H1 (cell line): ENCODE measurements around the gene C19orf38. TPM values are rescaled to one million over a fixed set of nuclear protein-coding genes. Genes with fewer than 3 reads are reported as not detected.

Source experiments
- CTCF ChIA-PET: fragments of 300-600 bp; sonication (Branson Sonifier 250); formaldehyde crosslinking; loops from one replicate; lab custom pipeline; 2021; ENCODE audit not compliant: partially characterized antibody; lab: Charles Lee
- POLR2A ChIA-PET: fragments of 300-600 bp; sonication (Branson Sonifier 250); formaldehyde crosslinking; loops from one replicate; lab custom pipeline; 2021; ENCODE audit warnings: inconsistent platforms; ENCODE audit not compliant: partially characterized antibody; lab: Charles Lee
- DNase-seq, 2 experiments: peaks; one replicate each; pipeline versions ENCODE4 v3.0.0 to v3.0.0-alpha.2; 2010 to 2022; ENCODE audit warnings: low spot score in 2 of 2, low read depth in 1 of 2, mixed read lengths in 1 of 2
- FAIRE-seq: peaks from 2 replicates; lab custom pipeline; 2011; peaks lifted over from hg19 to GRCh38; lab: Jason Lieb, UNC
- H2AFZ ChIP-seq: 2 replicates; pipeline ENCODE4 v1.8.1; 2012; ENCODE audit warnings: low read length, inconsistent platforms
- H2AK5ac ChIP-seq: 2 replicates; pipeline ENCODE4 v1.6.1; 2013; ENCODE audit warnings: low read depth, low read length
- H2BK120ac ChIP-seq: replicated peaks from 2 replicates; pipeline ENCODE3; 2013; ENCODE audit warnings: low read depth, low read length, inconsistent platforms
- H2BK12ac ChIP-seq: 2 replicates; pipeline ENCODE4 v1.6.1; 2013; ENCODE audit warnings: low read depth, low read length
- H2BK15ac ChIP-seq: 2 replicates; pipeline ENCODE4 v1.6.1; 2013; ENCODE audit warnings: low read length
- H2BK20ac ChIP-seq: 2 replicates; pipeline ENCODE4 v1.6.1; 2013; ENCODE audit warnings: low read length
- H2BK5ac ChIP-seq: 2 replicates; pipeline ENCODE4 v1.6.1; 2013; ENCODE audit warnings: low read depth, low read length
- H3K14ac ChIP-seq: 2 replicates; pipeline ENCODE4 v1.6.1; 2013; ENCODE audit warnings: inconsistent platforms; ENCODE audit not compliant: insufficient read length
- H3K18ac ChIP-seq: 2 replicates; pipeline ENCODE4 v1.6.1; 2013; ENCODE audit warnings: low read length; ENCODE audit errors: extremely low read depth
- H3K23ac ChIP-seq: 2 replicates; pipeline ENCODE4 v1.6.1; 2013; ENCODE audit warnings: inconsistent platforms; ENCODE audit not compliant: insufficient read length
- H3K23me2 ChIP-seq: 2 replicates; pipeline ENCODE4 v1.6.1; 2013; ENCODE audit warnings: low read depth, low read length
- H3K27ac ChIP-seq: 2 replicates; pipeline ENCODE4 v1.6.1; 2011; ENCODE audit warnings: low read depth, low read length, inconsistent platforms
- H3K27me3 ChIP-seq, 4 experiments: replicated peaks in 1 of 4; 1 replicate in 1 of 4; 2 replicates in 3 of 4; pipeline versions ENCODE4 v1.6.1 to v1.8.1; 2011 to 2013; ENCODE audit warnings: low read length in 3 of 4, mild to moderate bottlenecking in 3 of 4, inconsistent platforms in 2 of 4, mixed read lengths in 2 of 4, moderate library complexity in 1 of 4; ENCODE audit not compliant: control insufficient read depth in 3 of 4, insufficient read depth in 3 of 4; ENCODE audit errors: extremely low read depth in 1 of 4
- H3K36me3 ChIP-seq, 4 experiments: 2 replicates each; pipeline versions ENCODE4 v1.6.1 to v1.8.1; 2011 to 2013; ENCODE audit warnings: mild to moderate bottlenecking in 4 of 4, low read length in 3 of 4, moderate library complexity in 2 of 4, control low read depth in 1 of 4, inconsistent platforms in 1 of 4; ENCODE audit not compliant: insufficient read depth in 4 of 4, control insufficient read depth in 2 of 4
- H3K4ac ChIP-seq: replicated peaks from 2 replicates; pipeline ENCODE3; 2013; ENCODE audit warnings: low read length, low read depth, mixed read lengths, inconsistent platforms; ENCODE audit not compliant: insufficient read length
- H3K4me1 ChIP-seq, 4 experiments: replicated peaks in 1 of 4; 1 replicate in 1 of 4; 2 replicates in 3 of 4; pipeline versions ENCODE4 v1.6.1 to v1.8.1; 2011 to 2013; ENCODE audit warnings: low read length in 3 of 4, inconsistent platforms in 2 of 4, mixed read lengths in 1 of 4; ENCODE audit not compliant: insufficient read depth in 4 of 4, control insufficient read depth in 3 of 4
- H3K4me2 ChIP-seq, 2 experiments: 2 replicates each; pipeline versions ENCODE4 v1.6.1 to v1.8.1; 2011 to 2013; ENCODE audit warnings: low read depth in 2 of 2, low read length in 2 of 2, control low read depth in 1 of 2, inconsistent platforms in 1 of 2, mild to moderate bottlenecking in 1 of 2; ENCODE audit not compliant: insufficient read depth in 1 of 2
- H3K4me3 ChIP-seq, 4 experiments: fragments of 200-600, 300-600 bp in 1 of 4; sonication (generic), shearing (Covaris generic), sonication (Bioruptor Twin) in 1 of 4; 2 replicates each; pipeline versions ENCODE4 v1.5.1 to v1.8.1; 2011 to 2016; ENCODE audit warnings: low read length in 4 of 4, low read depth in 3 of 4, control low read depth in 2 of 4, inconsistent platforms in 2 of 4, mild to moderate bottlenecking in 2 of 4, mixed read lengths in 1 of 4, moderate library complexity in 1 of 4; ENCODE audit not compliant: insufficient read depth in 2 of 4; ENCODE audit errors: extremely low read depth in 1 of 4
- H3K56ac ChIP-seq: replicated peaks from 2 replicates; pipeline ENCODE3; 2013; ENCODE audit warnings: low read depth, mild to moderate bottlenecking, mixed read lengths, low read length, inconsistent platforms; ENCODE audit not compliant: insufficient read length
- H3K79me1 ChIP-seq: 2 replicates; pipeline ENCODE4 v1.6.1; 2013; ENCODE audit warnings: low read depth, low read length, control low read depth
- H3K79me2 ChIP-seq, 2 experiments: 2 replicates each; pipeline versions ENCODE4 v1.6.1 to v1.8.1; 2012 to 2013; ENCODE audit warnings: low read length in 2 of 2, mild to moderate bottlenecking in 2 of 2, inconsistent platforms in 1 of 2; ENCODE audit not compliant: insufficient read depth in 2 of 2, control insufficient read depth in 1 of 2
- H3K9ac ChIP-seq, 4 experiments: replicated peaks in 1 of 4; 1 replicate in 1 of 4; 2 replicates in 3 of 4; pipeline versions ENCODE4 v1.6.1 to v1.8.1; 2011 to 2013; ENCODE audit warnings: low read depth in 3 of 4, low read length in 3 of 4, control low read depth in 2 of 4, mild to moderate bottlenecking in 2 of 4, moderate library complexity in 2 of 4, inconsistent platforms in 1 of 4; ENCODE audit errors: extremely low read depth in 1 of 4
- H3K9me3 ChIP-seq, 2 experiments: 2 replicates each; pipeline versions ENCODE4 v1.6.1 to v1.8.1; 2012 to 2013; ENCODE audit warnings: mild to moderate bottlenecking in 2 of 2, moderate library complexity in 2 of 2, control low read depth in 1 of 2, inconsistent platforms in 1 of 2, low read depth in 1 of 2, low read length in 1 of 2, mixed read lengths in 1 of 2; ENCODE audit not compliant: insufficient read depth in 2 of 2
- H4K20me1 ChIP-seq, 2 experiments: replicated peaks in 1 of 2; 2 replicates each; pipeline versions ENCODE3 to v1.8.1; 2011 to 2013; ENCODE audit warnings: inconsistent platforms in 2 of 2, low read length in 2 of 2, mild to moderate bottlenecking in 1 of 2; ENCODE audit not compliant: insufficient read depth in 2 of 2, control insufficient read depth in 1 of 2
- H4K5ac ChIP-seq: 2 replicates; pipeline ENCODE4 v1.6.1; 2013; ENCODE audit warnings: low read length, low read depth, mixed read lengths, inconsistent platforms; ENCODE audit not compliant: insufficient read length
- H4K8ac ChIP-seq: 2 replicates; pipeline ENCODE4 v1.8.0; 2013; ENCODE audit warnings: mild to moderate bottlenecking, moderate library complexity, low read length, inconsistent platforms; ENCODE audit not compliant: insufficient read depth; ENCODE audit errors: extremely low read depth
- H4K91ac ChIP-seq: replicated peaks from 2 replicates; pipeline ENCODE3; 2013; ENCODE audit warnings: low read length, mixed read lengths, inconsistent platforms; ENCODE audit not compliant: insufficient read length
- CTCF ChIP-seq, 3 experiments: IDR thresholded peaks; 1 replicate in 2 of 3; 2 replicates in 1 of 3; pipeline versions ENCODE4 v1.5.1 to v1.6.1; 2011; ENCODE audit warnings: low read length in 3 of 3, mild to moderate bottlenecking in 3 of 3, inconsistent platforms in 2 of 3, low read depth in 1 of 3, moderate library complexity in 1 of 3; ENCODE audit not compliant: insufficient read depth in 1 of 3; ENCODE audit errors: control extremely low read depth in 1 of 3
- NRF1 ChIP-seq: IDR thresholded peaks from 2 replicates; pipeline ENCODE4 v1.6.1; 2011; ENCODE audit warnings: mild to moderate bottlenecking, low read depth, low read length, improper control_type of control experiment
- RBBP5 ChIP-seq: IDR thresholded peaks from 2 replicates; pipeline ENCODE4 v1.7.1; 2012; ENCODE audit warnings: low read depth, mild to moderate bottlenecking, inconsistent platforms, low read length, moderate library complexity, borderline replicate concordance
- SP1 ChIP-seq: IDR thresholded peaks from 2 replicates; pipeline ENCODE4 v1.6.1; 2011; ENCODE audit warnings: low read depth, low read length
- TEAD4 ChIP-seq: IDR thresholded peaks from 2 replicates; pipeline ENCODE4 v1.6.1; 2012; ENCODE audit warnings: low read depth, low read length, inconsistent platforms, mixed read lengths
- WGBS, 2 experiments: shearing (Covaris generic) in 1 of 2; methylation state at CpG; one replicate each; pipeline versions ENCODE4 v1.1.6 to v1.1.7; 2013 to 2015; ENCODE audit warnings: low lambda C conversion rate in 2 of 2, mixed read lengths in 2 of 2, inconsistent platforms in 1 of 2, low coverage in 1 of 2, missing lambda C conversion rate in 1 of 2; ENCODE audit not compliant: insufficient replicate concordance in 2 of 2, insufficient coverage in 1 of 2, insufficient read length in 1 of 2; ENCODE audit errors: extremely low coverage in 1 of 2, missing lambda C conversion rate in 1 of 2; 5-methylcytosine and 5-hydroxymethylcytosine counted together
- polyA plus RNA-seq, 7 experiments: library from polyadenylated mRNA; depleted of rRNA in 3 of 7; stranded (reverse) in 5 of 7; unstranded in 2 of 7; fragments of >200 nt in 5 of 7; fragments of 200-250 nt in 2 of 7; gene quantifications; 1 replicate in 5 of 7; 2 replicates in 1 of 7; 4 replicates in 1 of 7; pipeline versions ENCODE4 v1.2.1 to v1.2.3, GENCODE V29; 2011 to 2013; ENCODE audit warnings: missing spikeins in 2 of 7, mixed read lengths in 2 of 7
- total RNA-seq: library from RNA; stranded (reverse); fragmentation: NEBNext Ultra II Directional; extraction: Animal tissue kit (Norgen Biotek cat#: 25700); gene quantifications from 2 replicates; pipeline ENCODE4 v1.2.1, GENCODE V29; 2021

C19orf38 gene
- total and polyA plus RNA-seq, 2 of the 8 experiments (the other 6 are each of a cell fraction or from before 2014, with no cell fraction given), result 0.53 TPM; not detected in 1

GRCh38 chr19:10885201-10886169 lies 37.3 kb downstream of the C19orf38 start:
- H4K20me1 ChIP-seq, result peaks cover 0 to 9% of the 10 kb centered on the region in 2 experiments

More at GRCh38 chr19:10885201-10886169, 37.3 kb downstream of the C19orf38 start:
- Histone ChIP-seq H3K36me3 (no peaks in the 10 kb centered on the region), H4K8ac (no peak overlapping the region; the same call in none of the 2 replicates), H4K91ac (no peak overlapping the region), H3K27ac (no peak overlapping the region), H3K4me1 (peaks cover 24 to 52% (median 45%) of the 10 kb centered on the region in 4 experiments), H3K9me3 (no peaks in the 10 kb centered on the region), H3K4me3 (0 out of 8 replicates have a peak overlapping the region, but pooled peaks of 1 of the 4 experiments have one; percentile 13), H2BK15ac (no peak overlapping the region), H3K4me2 (peak overlapping the region; percentile 6 to 36; a peak in 3 of 4 replicates), H3K56ac (no peak overlapping the region), H3K79me1 (peaks cover 28% of the 10 kb centered on the region), H2BK5ac (peak overlapping the region; percentile 44; the same call in 1 of the 2 replicates), H3K23me2 (no peaks in the 10 kb centered on the region), H3K27me3 (no peaks in the 10 kb centered on the region), H3K79me2 (peaks cover 4 to 81% of the 10 kb centered on the region in 2 experiments; a peak in 2 of 4 replicates), H2AFZ (no peak overlapping the region), H3K18ac (peak overlapping the region; percentile 36), H2BK20ac (0 out of 2 replicates have a peak overlapping the region, but pooled peaks have one; percentile 32), H4K5ac (no peak overlapping the region), H2BK120ac (no peak overlapping the region), H2AK5ac (no peak overlapping the region; the same call in 1 of the 2 replicates), H3K4ac (no peak overlapping the region), H3K14ac (no peak overlapping the region), H3K9ac (no peak overlapping the region; a peak in 1 of 7 replicates), H3K23ac (no peak overlapping the region), H2BK12ac (no peak overlapping the region)
- 60% methylated on average over 18 of the region's 20 CpGs; no CpG with 5 or more reads in 1 of the 2 experiments for WGBS, 2 experiments
- TF ChIP-seq CTCF (IDR thresholded peaks at IDR 0.05; ENCODE audit: control extremely low read depth in 1 of 3, insufficient read depth in 1 of 3, low read depth in 1 of 3, low read length in 3 of 3) (no peak), SP1 (peak; percentile 19; the same call in 1 of the 2 replicates), TEAD4 (peak; percentile 66), NRF1 (no peak), RBBP5 (0 out of 2 replicates have a peak, but pooled peaks have one; percentile 31)
- FAIRE-seq (peak; percentile 28), DNase-seq (no peak)
- CTCF ChIA-PET, result interaction anchor here (0.7 to 11.7 kb wide), 7 partner anchors 11 to 393 kb away, joined by 3 to 103 read pairs (median 3); partner anchors contain the start of gene CARM1
- POLR2A ChIA-PET, result interaction anchor here (1.0 to 2.4 kb wide), 4 partner anchors 13 to 51 kb away, joined by 3 to 9 read pairs (median 4); no protein-coding TSS in a partner anchor
